CD4-positive, alpha-beta T cell treated with Interleukin-6 for 4 hours (primary cell): ENCODE results near the gene PLCL1.

Source experiments
- DNase-seq: peaks from one replicate; pipeline ENCODE4 v3.0.0-alpha.2; 2020; ENCODE audit warnings: mixed read lengths

Gene PLCL1

DNA sequence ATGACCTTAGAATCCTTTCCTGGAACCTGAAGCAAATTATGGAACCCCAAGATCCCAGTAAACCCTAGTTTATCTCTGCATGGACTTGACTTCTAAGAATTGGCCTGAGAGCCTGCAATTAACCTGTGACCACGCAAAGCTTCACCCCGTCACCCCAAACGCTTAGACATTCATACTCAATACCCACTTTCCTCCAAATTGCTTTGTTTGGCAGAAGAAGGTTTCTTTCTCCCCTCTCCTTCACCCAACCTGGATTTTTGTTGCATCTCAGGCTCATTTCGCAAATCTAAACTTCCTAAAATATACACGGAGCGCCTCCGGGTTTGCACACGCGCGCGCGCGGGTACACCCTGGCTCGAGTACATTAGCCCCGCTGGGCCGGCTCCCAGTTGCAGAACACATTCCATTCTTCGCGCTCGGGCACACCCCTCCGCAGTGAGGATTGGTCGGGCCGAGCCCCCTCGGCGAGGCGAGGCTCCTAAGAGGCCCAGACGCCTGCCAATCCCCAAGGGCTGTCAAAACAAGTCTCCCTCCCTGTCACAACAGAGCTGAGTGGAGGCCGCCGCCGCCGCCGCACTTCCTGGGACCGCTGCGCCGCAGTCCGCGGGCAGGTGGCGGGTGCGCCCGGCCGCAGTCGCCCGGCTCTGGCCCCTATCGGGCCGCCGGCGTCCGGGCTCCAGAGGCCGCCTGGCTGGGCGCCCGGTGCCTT, at the start of gene PLCL1:
PLCL1 (plus strand) TSS at position 545 of the 709 bp plus-strand sequence.
- peak; percentile 92 for DNase-seq

DNA sequence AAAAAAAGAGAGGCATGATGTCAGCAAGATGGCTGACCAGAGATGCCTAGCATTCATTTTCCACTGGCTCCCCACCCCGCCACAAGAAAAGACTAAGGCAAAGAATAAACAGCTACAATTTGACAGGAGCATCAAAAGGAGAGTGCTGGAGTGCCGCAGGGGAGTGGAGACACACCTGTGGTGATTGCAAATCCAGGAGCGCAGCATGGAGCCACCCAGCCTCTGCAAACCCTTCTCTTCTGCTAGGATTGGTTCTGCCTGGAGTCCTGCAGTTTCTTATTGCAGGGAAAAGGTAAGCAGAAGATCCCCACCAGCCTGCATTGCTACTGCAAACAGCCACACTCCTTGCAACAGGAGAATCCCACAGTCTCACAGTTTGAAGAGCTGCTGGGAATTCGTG, 45.4 kb upstream of the PLCL1 start:
- no peak for DNase-seq

DNA sequence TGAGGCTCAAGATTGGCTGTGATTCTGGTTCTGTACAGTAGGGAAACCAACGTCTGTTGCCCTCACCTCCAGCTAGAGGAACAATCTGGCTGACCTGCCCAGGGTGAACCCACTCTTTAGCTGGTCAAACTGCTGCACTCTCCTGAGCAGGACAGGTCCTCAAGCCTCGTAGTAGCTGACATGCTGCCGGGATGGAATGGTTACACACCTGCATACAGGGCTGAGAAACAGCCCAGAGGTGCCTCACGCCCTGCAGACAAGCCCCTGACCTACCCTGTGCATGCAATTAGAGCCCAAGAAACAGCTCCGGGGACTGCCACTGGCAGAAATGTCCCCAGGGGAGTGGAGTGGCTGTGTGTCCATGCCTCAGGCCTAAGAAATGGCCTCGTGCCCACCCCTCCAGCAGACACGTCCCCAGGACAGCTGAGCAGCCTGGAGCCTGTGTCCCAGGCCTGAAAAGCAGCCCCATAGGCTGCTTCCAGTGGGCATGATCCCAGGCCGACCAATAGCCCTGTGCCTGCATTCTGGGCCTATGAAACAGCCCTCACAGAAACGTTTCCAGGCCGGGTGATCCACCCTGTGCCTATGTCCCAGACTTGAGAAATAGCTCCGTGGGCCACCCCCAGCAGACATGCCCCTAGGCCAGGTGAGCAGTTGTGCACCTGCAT, 44.6 kb upstream of the PLCL1 start:
- no peak for DNase-seq

DNA sequence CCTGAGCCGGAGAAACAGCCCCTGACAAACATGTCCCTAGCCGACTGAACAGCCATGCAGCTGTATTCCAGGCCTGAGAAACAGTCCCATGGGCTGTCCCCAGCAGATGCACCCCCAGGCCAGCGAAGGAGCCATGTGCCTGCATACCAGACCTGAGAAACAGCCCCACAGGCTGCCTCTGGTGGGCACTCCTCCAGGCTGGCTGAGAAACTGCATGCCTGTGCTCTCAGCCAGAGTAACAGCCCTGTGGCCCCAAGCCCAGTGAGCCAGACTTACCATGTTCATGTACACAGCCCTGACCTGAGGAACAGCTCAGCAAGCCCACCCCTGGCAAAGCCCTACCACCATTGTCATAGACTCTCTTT, 44.1 kb upstream of the PLCL1 start:
- no peak for DNase-seq

DNA sequence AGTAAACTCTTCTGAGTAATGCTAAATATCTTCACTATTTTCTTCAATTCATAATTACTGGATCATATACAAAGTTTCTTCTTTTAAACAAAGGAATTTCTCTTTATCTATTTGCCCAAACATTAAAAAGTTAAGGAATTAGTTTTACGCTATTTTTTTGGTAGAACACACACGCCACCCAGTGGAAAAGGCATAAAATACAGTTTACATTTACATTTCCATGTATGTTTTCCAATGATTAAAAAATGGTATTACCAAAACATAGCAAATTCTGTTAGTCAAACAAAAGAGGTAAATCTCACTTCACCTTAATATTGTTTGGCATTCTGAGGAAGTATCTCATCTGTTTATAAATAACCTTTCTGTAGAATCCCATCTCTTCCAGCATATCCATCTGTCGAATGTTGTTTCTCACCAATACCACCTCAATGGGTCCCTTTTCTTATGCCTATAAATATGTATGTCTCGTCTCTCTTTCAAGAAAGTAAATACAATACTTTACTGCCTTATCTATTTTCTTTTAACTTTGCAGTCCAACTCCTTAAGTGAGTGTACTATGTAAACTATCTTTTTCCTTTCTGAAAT, 26.5 kb upstream of the PLCL1 start:
- peak; percentile 36 for DNase-seq

DNA sequence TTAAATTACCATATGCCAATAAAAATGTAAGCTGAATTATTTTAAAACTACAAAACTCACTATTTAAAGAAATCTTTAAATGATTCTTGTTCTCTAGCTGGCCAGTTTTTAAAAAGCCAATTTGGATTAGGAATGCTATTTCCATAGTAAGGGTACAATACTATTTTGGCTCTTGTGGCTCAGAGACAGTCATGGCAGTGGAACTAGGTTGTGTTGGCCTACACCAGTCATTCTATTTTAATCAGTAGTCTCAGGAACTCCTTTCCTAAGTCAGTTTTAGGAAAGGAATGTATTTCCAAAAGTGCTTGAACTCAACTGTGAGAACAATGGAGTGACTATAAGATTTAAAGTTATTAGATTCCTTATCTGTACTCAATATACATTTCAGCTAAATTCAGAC, 25.1 kb upstream of the PLCL1 start:
- DNase-seq: no peak

DNA sequence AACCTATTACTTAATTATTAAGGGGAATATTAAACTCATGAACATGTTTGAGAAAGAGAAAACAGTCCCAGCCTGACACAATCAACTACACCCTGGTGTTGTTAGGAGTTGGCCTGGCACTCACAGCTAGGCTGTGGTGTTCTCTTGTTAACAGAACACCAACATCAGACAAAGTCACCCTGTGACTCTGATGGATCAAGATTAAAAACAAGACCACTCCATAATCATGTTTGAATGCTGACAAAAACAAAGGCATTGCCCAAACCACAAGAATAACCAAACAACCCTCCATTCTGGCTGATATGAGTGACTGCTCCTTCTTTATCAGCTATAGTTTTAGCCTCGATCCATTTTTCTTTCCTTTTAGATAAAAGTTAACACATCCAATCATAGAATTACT, 22.3 kb upstream of the PLCL1 start:
- DNase-seq: no peak

DNA sequence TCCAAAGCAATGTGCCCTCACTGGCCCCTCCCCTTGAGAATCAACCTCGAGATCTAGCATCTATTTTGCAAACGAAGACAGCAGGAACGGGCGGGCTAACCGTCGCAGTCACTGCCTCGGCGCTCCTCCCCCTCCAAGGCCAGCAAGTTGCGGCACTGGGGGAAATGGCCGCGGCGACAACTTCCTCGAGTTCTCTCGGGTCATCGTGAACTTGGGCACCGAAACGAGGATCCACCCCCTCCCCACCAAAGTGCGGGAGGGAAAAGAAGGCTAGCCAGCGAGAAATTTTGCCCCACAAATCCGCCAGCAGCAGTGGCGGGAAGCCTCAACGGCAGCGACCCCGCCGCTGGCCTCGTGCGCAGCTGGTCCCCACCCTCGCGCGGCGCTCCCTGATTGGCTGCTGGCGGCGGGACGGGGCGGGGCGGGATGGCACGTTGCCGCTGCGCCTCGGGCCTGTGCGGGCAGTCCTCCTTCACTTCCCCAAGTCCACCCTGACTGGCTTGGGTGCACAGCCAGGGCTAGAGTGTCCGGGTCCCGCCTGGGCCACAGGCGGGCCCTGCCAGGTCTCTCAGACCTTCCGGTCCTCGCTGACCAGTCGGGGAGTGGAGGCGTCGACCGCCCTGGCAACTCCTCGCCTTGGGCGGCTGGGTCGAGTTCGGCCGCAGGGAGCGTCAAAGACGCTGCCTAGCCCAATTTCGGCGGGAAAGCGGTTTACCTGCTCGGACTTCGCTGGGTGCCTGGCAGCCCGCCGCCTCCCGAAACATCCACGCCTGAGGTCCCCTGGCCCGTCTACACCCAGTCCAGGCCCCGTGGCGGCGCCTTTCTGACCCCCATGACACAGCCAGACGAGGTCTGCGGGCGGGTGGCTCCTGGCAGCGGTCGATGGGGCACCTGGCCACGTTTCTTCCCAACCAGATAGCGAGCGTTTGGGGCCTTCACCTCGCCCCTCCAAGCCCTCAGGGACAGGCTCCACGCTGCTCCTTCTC, 19.1 kb upstream of the PLCL1 start, which contains the start of gene BOLL:
BOLL (minus strand) TSS at position 364 of the 986 bp plus-strand sequence. CDS start 3,469 bp downstream, outside the sequence.
- DNase-seq: no peak

DNA sequence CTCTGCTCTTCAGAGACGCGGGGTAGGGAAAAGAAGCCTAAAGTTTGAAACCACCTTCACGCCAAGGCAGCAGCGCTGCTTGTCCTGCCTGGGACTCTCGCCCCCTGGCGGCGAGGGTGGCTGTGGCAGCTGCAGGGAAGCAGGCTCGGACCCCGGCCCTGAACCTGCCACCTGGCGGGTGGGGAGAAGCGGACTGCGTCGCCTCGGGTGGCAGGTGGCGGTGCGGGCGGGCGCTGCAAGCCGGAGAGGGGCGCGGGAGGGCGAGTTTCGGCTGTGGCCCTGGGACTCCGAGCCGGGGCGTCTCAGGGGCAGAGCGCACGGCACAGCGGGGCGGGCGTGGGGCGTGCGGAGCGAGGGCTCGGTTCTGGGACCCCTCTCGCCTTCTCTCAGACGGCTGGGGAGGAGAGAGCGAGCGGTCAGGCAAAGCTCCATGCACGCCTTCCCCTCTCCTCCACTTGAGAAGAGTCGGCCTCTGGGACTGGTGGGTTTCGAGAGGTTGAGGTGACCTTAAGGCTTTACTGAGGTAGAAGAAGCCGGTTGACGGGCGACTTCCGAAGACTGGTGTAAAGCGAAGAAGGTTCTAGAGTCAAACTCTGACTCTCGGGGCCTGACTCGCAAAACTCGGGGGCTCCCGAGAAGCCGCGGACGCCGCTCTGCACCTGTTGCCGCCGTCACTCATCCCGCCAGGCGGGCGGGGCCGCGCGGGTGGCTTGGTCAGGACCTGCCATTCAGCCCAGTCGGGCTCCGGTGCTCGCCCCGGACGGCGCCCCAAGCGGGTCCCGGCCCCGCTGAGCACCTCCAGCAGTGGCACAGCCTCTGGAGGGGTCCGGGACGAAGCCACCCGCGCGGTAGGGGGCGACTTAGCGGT, 18.1 kb upstream of the PLCL1 start:
- DNase-seq: peak; percentile 63

DNA sequence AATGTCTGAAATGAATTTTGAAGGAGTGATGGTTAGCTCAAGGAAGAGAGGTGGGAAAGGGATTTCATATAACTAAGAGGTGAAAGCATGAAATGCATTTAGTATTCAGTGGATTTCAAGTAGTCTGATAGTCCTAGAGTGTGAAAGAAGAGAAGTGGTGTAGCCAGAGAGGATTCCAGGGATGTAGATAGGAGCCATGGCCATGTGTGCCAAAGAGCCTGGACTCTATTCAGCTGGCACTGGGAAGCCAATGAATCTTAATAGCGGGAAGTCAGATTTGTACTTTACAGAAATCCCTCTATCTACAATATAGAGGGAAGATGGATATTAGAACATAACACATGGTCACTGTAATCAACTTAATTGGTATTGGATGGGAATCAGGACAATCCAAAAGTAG, 10.9 kb upstream of the PLCL1 start:
- DNase-seq: no peak

DNA sequence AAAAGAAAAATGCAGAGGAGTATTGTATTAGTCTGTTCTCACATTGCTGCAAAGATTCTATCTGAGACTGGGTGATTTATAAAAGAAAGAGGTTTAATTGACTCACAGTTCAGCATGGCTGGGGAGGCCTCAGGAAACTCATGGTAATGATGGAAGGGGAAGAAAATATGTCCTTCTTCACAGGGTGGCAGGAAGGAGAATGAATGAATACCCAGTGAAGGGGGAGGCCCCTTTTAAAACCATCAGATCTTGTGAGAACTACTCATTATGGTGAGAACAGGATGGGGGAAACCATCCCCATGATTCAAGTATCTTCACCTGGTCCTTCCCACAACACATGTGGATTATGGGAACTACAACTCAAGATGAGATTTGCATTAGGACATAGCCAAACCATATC, 9.1 kb upstream of the PLCL1 start:
- DNase-seq: no peak

DNA sequence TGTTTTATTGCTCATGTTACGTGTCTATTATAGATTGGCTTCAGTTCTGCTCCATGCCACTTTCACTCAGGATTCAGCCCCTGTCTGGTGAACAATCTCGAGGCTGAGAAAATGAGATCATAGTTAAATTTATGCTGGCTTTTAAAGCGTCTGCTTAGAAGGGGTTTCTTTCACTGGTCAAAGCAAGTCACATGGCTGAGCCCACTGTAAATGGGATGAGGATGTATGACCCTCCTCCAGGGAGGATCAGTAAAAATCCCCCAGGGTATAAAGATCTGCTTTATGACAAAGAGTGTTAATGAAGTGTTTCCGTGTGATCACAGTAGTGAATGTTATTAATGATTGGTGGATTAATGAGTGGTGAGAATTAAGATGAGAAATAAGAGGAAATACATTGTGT, 6.2 kb upstream of the PLCL1 start:
- DNase-seq: no peak

DNA sequence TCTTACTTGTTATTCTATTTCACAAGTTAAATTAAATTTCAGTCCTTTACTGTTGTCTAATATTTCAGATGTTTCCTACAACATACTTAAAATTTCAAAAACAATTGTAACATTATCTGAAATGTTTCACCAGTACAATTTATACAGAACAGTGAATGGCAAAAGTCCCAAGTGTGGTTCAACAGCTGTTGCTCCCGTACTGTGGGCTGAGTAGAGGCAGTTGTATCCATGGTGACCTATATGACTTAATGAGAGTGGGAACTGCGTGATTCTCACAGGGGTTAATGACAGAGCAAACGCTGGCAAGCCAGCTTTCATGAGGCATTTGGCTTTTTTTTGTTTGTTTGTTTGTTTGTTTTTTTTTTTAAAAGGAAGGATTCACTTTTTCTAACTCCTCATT, 5.3 kb upstream of the PLCL1 start:
- DNase-seq: no peak

DNA sequence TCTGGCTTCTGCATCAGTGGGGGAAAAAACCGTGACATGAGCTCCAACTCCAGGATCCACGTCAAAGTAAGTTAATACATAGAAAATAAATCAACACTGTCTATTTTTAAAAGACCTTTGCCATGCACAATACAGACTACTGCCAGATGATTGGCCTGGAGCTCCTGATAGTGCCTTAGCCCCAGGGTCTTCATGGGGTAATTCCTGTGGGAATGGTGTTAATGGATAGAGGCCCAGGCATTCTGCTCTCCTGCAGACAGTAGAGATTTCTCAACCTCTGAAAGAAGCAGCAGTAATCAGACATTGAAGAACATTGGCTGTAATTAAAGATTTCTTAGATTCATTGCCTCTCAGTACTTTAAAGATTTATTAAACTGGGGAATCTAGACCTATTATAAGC, 4.3 kb upstream of the PLCL1 start:
- no peak for DNase-seq

DNA sequence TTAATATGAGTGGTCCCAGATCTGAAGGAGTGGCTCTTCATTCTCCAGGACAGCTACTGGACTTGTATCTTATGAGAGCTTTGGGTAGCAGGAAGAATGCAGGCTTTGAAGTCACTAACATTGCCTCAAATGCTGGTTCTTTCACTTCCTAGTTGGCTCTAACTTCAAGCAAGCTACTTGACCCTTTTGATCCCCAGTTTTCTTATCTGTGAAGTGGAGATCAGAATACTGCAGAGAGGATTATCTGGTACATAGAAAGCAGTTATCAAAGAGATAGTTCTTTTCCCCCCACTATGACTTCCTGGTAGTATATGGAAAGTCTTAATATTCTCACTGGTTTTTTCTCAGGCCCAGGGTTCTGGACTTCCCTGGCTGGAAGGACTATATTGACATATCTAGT, 3.4 kb upstream of the PLCL1 start:
- no peak for DNase-seq

DNA sequence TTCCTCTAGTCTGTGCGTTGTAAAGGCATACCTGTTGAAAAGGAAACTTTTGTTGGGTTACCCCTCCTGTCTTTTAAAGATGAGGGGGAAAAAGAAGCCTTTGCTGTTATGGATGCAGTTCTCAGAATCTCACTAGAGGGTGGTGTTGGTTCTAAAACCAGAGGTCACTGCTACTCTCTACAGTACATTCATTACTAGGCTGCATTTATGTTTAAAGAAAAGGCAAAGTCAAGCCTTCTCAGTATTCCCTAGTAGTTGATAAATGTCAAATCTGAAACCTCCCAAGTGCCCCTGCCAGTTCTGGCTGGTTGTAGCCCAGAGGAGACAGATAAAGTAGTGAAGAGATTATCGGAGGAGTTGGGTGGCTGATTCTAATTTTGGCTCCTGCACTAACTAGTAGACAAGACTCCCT, 1.4 kb upstream of the PLCL1 start:
- peak; percentile 45 for DNase-seq

DNA sequence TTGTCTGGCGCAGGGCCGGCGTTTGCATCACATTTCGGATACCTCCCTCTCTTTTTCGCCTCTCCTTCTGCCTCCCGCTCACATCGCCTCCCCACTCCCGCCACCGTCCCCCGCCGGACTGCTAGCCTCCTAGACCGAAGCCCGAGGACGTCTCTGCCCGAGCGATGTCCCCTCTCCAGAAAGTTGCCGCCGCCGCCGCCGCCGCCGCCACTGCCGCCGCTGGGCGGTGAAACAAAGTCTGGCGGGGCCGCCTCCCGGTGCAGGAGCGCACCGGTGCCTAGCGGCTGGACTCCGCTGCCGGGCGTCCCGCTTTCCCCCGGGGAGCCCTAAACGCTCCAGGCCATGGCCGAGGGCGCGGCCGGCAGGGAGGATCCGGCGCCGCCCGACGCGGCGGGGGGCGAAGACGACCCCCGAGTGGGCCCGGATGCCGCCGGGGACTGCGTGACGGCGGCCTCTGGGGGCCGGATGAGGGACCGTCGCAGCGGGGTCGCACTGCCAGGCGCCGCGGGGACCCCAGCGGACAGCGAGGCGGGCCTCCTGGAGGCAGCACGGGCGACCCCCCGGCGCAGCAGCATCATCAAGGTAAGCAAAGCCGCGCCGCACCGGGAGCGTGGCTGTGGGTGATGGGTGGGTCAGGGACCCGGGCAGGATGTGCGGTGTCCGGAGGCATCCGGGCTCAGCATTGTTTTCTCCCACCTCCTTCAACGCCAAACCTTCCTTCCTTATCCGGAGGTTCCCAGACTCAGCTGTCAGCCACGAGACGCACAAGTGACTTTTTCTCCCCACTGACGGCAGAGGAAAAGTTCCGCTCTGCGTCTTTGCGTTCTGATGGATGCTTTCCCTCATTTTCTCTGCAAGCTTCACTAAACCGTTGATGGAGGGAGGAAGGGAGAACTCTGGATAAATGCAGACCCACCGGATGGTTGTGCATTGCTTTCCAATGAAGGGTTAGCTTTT, 643 bp downstream of the PLCL1 start:
- peak; percentile 53 for DNase-seq

DNA sequence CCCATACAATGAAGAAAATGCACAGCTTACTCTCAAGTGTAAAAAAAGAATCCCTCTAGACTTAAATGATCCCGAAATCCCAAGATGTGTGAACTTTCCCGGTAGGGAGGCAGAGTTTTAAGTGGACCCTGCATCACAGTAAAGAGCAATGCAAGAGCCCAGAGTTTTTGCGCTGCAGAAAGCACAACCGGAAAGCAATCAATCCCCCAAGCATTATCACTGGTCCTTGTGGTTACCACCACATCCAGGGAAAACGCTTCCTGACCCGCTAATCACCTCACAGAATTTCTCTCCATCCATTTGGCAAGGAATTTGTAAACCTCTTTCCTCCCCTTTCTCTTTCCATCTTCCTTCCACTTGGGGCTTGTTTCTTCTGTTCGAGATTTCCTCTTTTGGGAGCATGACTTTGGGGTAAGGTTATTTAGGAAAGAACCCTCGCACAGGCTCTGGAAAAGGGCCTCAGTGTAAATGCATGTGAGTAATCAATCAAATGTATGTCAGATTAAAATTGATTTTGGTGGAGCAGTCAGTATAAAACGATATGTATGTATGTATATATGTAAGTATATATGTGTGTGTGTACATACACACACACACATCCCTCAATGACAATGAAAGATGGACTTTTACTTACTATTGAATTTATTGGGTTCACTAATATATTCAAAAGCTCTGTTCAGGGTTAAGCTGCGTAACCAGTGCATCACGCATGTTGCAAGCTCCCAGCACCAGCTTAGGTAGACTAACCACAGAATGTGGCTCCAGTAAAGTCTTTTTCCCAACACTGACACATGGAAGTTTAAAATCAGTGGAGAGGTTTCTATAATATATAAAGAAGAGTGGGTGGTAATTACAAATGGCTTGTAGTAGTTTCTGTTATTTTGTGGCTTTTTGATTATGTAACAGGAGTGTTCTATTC, 1.6 kb downstream of the PLCL1 start:
- no peak for DNase-seq

DNA sequence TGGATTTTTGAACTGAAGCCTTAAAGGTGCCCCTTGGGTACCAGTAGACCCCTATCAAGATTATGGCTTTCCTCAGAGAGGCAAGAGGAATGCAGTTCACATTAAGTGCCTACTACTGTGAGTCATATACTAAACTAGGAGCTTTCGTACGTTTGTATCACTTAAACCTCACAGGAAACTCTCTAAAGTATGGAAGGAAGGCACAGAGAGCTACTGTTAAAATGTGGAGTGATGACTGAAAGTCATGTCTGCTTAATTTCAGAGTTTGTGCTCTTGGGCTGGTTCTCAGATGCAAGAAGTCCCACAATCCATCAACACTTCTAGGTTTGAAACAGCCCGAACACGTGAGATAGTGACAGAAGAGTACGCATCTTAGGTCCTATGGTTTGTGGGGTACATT, 4.7 kb downstream of the PLCL1 start:
- DNase-seq: no peak

DNA sequence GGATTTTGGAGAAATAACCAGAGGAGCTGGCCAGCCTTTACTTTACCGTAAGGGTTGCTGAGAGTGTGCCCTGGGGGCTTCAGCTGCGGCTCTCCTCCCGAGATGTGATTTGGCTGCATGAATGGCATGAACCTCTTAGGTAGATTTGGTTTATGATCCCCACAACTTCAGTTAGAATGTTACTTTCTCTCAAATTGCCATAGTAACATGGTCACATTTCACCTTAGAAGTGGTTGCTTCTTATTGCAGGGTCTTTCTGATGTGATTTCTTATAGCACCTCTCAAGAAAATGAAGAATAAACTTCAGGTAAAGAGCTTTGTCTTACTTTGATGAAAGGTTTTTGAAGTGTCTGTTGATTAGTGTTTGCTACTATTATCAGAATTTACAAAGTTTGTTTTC, 5.6 kb downstream of the PLCL1 start:
- no peak for DNase-seq
